ENCODE results near the gene ATG16L2.

DNA sequence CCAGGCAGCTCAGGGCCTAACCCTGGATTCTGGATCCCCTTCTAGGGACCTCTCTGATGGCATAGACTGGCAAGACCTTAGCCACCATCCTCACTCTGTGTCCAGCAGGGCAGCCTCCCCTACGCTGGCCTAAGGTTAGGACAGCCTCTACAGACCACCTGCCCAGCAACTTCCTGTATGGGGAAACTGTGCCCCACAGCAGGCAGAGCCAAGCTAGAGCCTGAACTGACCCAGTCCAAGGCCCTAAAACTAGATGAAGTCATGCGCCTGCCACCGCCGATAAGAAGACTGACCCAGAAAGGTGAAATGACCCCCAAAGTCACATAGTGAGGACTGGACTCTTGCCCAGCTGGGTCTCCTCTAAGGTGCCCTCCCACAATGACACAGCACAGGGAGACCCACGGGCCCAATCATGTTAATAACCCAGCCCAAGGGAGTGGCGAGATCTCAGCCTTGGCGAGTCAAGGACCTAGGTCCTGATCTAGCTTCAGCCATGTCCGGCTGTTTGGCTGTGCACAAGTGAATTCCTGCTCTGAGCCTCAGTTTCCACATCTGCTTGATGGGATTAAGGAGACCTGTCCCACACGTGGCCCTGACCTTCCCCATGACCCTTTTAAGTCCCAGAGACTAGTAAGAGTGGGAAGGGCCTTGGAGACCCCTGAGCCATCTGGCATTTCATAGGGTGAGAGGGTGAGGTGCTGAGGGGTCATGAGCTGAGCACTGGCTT lies 37.9 kb upstream of the ATG16L2 start:
- TF ChIP-seq, protein P1, sequence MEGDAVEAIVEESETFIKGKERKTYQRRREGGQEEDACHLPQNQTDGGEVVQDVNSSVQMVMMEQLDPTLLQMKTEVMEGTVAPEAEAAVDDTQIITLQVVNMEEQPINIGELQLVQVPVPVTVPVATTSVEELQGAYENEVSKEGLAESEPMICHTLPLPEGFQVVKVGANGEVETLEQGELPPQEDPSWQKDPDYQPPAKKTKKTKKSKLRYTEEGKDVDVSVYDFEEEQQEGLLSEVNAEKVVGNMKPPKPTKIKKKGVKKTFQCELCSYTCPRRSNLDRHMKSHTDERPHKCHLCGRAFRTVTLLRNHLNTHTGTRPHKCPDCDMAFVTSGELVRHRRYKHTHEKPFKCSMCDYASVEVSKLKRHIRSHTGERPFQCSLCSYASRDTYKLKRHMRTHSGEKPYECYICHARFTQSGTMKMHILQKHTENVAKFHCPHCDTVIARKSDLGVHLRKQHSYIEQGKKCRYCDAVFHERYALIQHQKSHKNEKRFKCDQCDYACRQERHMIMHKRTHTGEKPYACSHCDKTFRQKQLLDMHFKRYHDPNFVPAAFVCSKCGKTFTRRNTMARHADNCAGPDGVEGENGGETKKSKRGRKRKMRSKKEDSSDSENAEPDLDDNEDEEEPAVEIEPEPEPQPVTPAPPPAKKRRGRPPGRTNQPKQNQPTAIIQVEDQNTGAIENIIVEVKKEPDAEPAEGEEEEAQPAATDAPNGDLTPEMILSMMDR (IDR thresholded peaks at IDR 0.05; ENCODE audit: insufficient read depth, low read length, poor library complexity, severe bottlenecking): no peak
- no peak for TF ChIP-seq EZH2phosphoT487 (conservative IDR thresholded peaks at IDR 0.05; ENCODE audit: low read length)
